GM23338 (cell line): ENCODE data around the gene PLA2G4F.

Source experiments
- CREB1 ChIP-seq: fragments of 250-450 bp; sonication (Bioruptor Pico); IDR thresholded peaks from 2 replicates; pipeline ENCODE4 v1.5.0; 2020; ENCODE audit warnings: low read depth, mild to moderate bottlenecking, moderate library complexity
- EZH2 ChIP-seq: fragments of 200-600 bp; sonication (generic); IDR thresholded peaks from one replicate; pipeline ENCODE4 v1.8.0; 2017; ENCODE audit warnings: antibody characterized with exemption, mild to moderate bottlenecking, low read depth; ENCODE audit not compliant: unreplicated experiment
- EZH2phosphoT487 ChIP-seq: fragments of 200-600 bp; sonication (generic); IDR thresholded peaks from one replicate; pipeline ENCODE4 v1.8.1; 2018; ENCODE audit warnings: antibody characterized with exemption; ENCODE audit not compliant: unreplicated experiment
- JUNB ChIP-seq: IDR thresholded peaks from one replicate; pipeline ENCODE4 v1.6.1; 2016; ENCODE audit warnings: antibody characterized with exemption; ENCODE audit not compliant: unreplicated experiment
- NANOG ChIP-seq: IDR thresholded peaks from 2 replicates; pipeline ENCODE4 v1.6.1; 2016; ENCODE audit warnings: antibody characterized with exemption, borderline replicate concordance
- POLR2AphosphoS5 ChIP-seq: IDR thresholded peaks from 2 replicates; pipeline ENCODE4 v1.6.1; 2016; ENCODE audit warnings: antibody characterized with exemption, low read depth
- STAT1 ChIP-seq: IDR thresholded peaks from one replicate; pipeline ENCODE4 v1.6.1; 2016; ENCODE audit warnings: antibody characterized with exemption; ENCODE audit not compliant: unreplicated experiment
- ZNF114 ChIP-seq: fragments of 250-450 bp; sonication (Bioruptor Pico); IDR thresholded peaks from 2 replicates; pipeline ENCODE4 v1.5.0; 2020; ENCODE audit warnings: mild to moderate bottlenecking, moderate library complexity
- ZNF331 ChIP-seq: fragments of 250-450 bp; sonication (Bioruptor Pico); IDR thresholded peaks from 2 replicates; pipeline ENCODE4 v1.5.0; 2020; ENCODE audit warnings: low read depth, mild to moderate bottlenecking, moderate library complexity
- TF ChIP-seq, protein P1 (sequence below), 2 experiments: fragments of 200-600 bp in 1 of 2; sonication (generic) in 1 of 2; conservative IDR thresholded peaks; 2 replicates each; pipeline versions ENCODE4 v1.5.1 to v1.6.1; 2016 to 2017; ENCODE audit warnings: antibody characterized with exemption in 2 of 2, low read depth in 2 of 2, mild to moderate bottlenecking in 2 of 2, moderate library complexity in 1 of 2
- TF ChIP-seq, protein P2 (sequence below): IDR thresholded peaks from one replicate; pipeline ENCODE4 v1.6.1; 2018; ENCODE audit warnings: antibody characterized with exemption; ENCODE audit not compliant: unreplicated experiment
- TF ChIP-seq, protein P3 (sequence below): IDR thresholded peaks from 2 replicates; pipeline ENCODE4 v1.6.1; 2016; ENCODE audit warnings: antibody characterized with exemption
- TF ChIP-seq, protein P4 (sequence below): fragments of 250-450 bp; sonication (Bioruptor Pico); IDR thresholded peaks from 2 replicates; pipeline ENCODE4 v1.5.0; 2020; ENCODE audit warnings: mild to moderate bottlenecking, moderate library complexity

DNA sequence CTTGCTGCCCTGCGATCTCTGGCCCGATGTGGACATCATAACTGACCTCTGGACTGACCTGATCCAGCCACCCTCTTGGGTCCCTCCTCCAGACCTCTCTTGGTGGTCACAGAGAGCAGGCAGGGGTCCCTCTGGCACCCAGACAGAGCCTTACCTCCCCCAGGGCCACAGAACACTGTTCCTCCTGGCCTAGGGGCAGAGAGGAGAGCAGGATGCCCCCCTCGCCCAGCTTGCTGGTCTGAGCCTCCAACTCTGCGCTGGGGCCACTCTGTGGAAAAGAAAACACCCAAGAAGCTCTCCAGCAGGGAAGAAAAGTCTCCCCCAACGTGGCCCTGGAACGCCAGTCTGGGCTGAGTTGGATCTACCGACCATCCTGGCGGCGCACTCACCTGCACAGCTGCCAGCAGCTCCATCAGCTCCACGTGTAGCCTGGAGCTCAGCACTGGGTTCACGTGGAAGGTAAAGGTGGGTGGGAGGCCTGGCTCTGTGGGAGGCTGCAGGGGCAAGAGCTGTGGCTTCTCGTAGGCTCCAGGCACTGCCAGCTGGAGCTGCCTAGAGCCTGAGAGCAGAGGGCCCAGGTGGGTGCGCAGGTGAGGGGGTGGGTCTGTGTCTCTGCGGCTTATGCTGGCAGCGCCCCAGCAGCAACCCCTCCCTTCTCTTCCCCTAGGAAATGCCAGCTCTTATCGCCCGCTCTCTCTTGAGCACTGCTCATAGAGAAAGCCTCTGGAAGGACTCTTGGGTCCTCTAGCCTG is 6.0 kb downstream of the PLA2G4F start:
- TF ChIP-seq, protein P1, sequence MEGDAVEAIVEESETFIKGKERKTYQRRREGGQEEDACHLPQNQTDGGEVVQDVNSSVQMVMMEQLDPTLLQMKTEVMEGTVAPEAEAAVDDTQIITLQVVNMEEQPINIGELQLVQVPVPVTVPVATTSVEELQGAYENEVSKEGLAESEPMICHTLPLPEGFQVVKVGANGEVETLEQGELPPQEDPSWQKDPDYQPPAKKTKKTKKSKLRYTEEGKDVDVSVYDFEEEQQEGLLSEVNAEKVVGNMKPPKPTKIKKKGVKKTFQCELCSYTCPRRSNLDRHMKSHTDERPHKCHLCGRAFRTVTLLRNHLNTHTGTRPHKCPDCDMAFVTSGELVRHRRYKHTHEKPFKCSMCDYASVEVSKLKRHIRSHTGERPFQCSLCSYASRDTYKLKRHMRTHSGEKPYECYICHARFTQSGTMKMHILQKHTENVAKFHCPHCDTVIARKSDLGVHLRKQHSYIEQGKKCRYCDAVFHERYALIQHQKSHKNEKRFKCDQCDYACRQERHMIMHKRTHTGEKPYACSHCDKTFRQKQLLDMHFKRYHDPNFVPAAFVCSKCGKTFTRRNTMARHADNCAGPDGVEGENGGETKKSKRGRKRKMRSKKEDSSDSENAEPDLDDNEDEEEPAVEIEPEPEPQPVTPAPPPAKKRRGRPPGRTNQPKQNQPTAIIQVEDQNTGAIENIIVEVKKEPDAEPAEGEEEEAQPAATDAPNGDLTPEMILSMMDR (conservative IDR thresholded peaks at IDR 0.05; ENCODE audit: low read depth in 2 of 2): no peak
- TF ChIP-seq EZH2 (no peak), EZH2phosphoT487 (no peak), POLR2AphosphoS5 (no peak), JUNB (no peak), ZNF114 (CRISPR knock-in tag) (no peak), CREB1 (CRISPR knock-in tag) (no peak), NANOG (no peak), STAT1 (no peak), ZNF331 (CRISPR knock-in tag) (no peak)
- TF ChIP-seq, protein P2, sequence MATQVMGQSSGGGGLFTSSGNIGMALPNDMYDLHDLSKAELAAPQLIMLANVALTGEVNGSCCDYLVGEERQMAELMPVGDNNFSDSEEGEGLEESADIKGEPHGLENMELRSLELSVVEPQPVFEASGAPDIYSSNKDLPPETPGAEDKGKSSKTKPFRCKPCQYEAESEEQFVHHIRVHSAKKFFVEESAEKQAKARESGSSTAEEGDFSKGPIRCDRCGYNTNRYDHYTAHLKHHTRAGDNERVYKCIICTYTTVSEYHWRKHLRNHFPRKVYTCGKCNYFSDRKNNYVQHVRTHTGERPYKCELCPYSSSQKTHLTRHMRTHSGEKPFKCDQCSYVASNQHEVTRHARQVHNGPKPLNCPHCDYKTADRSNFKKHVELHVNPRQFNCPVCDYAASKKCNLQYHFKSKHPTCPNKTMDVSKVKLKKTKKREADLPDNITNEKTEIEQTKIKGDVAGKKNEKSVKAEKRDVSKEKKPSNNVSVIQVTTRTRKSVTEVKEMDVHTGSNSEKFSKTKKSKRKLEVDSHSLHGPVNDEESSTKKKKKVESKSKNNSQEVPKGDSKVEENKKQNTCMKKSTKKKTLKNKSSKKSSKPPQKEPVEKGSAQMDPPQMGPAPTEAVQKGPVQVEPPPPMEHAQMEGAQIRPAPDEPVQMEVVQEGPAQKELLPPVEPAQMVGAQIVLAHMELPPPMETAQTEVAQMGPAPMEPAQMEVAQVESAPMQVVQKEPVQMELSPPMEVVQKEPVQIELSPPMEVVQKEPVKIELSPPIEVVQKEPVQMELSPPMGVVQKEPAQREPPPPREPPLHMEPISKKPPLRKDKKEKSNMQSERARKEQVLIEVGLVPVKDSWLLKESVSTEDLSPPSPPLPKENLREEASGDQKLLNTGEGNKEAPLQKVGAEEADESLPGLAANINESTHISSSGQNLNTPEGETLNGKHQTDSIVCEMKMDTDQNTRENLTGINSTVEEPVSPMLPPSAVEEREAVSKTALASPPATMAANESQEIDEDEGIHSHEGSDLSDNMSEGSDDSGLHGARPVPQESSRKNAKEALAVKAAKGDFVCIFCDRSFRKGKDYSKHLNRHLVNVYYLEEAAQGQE: no peak
- TF ChIP-seq, protein P3, sequence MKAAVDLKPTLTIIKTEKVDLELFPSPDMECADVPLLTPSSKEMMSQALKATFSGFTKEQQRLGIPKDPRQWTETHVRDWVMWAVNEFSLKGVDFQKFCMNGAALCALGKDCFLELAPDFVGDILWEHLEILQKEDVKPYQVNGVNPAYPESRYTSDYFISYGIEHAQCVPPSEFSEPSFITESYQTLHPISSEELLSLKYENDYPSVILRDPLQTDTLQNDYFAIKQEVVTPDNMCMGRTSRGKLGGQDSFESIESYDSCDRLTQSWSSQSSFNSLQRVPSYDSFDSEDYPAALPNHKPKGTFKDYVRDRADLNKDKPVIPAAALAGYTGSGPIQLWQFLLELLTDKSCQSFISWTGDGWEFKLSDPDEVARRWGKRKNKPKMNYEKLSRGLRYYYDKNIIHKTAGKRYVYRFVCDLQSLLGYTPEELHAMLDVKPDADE: no peak
- TF ChIP-seq, protein P4, sequence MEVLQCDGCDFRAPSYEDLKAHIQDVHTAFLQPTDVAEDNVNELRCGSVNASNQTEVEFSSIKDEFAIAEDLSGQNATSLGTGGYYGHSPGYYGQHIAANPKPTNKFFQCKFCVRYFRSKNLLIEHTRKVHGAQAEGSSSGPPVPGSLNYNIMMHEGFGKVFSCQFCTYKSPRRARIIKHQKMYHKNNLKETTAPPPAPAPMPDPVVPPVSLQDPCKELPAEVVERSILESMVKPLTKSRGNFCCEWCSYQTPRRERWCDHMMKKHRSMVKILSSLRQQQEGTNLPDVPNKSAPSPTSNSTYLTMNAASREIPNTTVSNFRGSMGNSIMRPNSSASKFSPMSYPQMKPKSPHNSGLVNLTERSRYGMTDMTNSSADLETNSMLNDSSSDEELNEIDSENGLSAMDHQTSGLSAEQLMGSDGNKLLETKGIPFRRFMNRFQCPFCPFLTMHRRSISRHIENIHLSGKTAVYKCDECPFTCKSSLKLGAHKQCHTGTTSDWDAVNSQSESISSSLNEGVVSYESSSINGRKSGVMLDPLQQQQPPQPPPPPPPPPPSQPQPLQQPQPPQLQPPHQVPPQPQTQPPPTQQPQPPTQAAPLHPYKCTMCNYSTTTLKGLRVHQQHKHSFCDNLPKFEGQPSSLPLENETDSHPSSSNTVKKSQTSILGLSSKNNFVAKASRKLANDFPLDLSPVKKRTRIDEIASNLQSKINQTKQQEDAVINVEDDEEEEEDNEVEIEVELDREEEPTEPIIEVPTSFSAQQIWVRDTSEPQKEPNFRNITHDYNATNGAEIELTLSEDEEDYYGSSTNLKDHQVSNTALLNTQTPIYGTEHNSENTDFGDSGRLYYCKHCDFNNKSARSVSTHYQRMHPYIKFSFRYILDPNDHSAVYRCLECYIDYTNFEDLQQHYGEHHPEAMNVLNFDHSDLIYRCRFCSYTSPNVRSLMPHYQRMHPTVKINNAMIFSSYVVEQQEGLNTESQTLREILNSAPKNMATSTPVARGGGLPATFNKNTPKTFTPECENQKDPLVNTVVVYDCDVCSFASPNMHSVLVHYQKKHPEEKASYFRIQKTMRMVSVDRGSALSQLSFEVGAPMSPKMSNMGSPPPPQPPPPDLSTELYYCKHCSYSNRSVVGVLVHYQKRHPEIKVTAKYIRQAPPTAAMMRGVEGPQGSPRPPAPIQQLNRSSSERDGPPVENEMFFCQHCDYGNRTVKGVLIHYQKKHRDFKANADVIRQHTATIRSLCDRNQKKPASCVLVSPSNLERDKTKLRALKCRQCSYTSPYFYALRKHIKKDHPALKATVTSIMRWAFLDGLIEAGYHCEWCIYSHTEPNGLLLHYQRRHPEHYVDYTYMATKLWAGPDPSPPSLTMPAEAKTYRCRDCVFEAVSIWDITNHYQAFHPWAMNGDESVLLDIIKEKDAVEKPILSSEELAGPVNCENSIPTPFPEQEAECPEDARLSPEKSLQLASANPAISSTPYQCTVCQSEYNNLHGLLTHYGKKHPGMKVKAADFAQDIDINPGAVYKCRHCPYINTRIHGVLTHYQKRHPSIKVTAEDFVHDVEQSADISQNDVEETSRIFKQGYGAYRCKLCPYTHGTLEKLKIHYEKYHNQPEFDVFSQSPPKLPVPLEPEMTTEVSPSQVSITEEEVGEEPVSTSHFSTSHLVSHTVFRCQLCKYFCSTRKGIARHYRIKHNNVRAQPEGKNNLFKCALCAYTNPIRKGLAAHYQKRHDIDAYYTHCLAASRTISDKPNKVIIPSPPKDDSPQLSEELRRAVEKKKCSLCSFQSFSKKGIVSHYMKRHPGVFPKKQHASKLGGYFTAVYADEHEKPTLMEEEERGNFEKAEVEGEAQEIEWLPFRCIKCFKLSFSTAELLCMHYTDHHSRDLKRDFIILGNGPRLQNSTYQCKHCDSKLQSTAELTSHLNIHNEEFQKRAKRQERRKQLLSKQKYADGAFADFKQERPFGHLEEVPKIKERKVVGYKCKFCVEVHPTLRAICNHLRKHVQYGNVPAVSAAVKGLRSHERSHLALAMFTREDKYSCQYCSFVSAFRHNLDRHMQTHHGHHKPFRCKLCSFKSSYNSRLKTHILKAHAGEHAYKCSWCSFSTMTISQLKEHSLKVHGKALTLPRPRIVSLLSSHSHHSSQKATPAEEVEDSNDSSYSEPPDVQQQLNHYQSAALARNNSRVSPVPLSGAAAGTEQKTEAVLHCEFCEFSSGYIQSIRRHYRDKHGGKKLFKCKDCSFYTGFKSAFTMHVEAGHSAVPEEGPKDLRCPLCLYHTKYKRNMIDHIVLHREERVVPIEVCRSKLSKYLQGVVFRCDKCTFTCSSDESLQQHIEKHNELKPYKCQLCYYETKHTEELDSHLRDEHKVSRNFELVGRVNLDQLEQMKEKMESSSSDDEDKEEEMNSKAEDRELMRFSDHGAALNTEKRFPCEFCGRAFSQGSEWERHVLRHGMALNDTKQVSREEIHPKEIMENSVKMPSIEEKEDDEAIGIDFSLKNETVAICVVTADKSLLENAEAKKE: no peak
